ENCODE results near the gene ZNF276. TPM values are rescaled to one million over a fixed set of nuclear protein-coding genes. Genes with fewer than 3 reads are reported as not detected.

The ZNF276 gene
- total RNA-seq, 1 donor from 2014 or later, result 21.6 TPM

GRCh38 chr16:89720551-89720812, 855 bp upstream of the ZNF276 start:
- TF ChIP-seq, protein P1, sequence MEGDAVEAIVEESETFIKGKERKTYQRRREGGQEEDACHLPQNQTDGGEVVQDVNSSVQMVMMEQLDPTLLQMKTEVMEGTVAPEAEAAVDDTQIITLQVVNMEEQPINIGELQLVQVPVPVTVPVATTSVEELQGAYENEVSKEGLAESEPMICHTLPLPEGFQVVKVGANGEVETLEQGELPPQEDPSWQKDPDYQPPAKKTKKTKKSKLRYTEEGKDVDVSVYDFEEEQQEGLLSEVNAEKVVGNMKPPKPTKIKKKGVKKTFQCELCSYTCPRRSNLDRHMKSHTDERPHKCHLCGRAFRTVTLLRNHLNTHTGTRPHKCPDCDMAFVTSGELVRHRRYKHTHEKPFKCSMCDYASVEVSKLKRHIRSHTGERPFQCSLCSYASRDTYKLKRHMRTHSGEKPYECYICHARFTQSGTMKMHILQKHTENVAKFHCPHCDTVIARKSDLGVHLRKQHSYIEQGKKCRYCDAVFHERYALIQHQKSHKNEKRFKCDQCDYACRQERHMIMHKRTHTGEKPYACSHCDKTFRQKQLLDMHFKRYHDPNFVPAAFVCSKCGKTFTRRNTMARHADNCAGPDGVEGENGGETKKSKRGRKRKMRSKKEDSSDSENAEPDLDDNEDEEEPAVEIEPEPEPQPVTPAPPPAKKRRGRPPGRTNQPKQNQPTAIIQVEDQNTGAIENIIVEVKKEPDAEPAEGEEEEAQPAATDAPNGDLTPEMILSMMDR (conservative IDR thresholded peaks at IDR 0.05; ENCODE audit: low read depth, low read length), result no peak
- no peak for DNase-seq (ENCODE audit: low read depth)
- H3K4me3 ChIP-seq (ENCODE audit: low read depth, low read length), result peak overlapping the region; percentile 69

- no peak for DNase-seq (ENCODE audit: low read depth)
- peak overlapping the region; percentile 69 for H3K4me3 ChIP-seq (ENCODE audit: low read depth, low read length)
- TF ChIP-seq, protein P1 (conservative IDR thresholded peaks at IDR 0.05; ENCODE audit: low read depth, low read length), result no peak
Measured at GRCh38 chr16:89721546-89722391, 432 bp downstream of the ZNF276 start.

- TF ChIP-seq, protein P1 (conservative IDR thresholded peaks at IDR 0.05; ENCODE audit: low read depth, low read length), result no peak
- DNase-seq (ENCODE audit: low read depth), result no peak
Measured at GRCh38 chr16:89722392-89723278, 1.3 kb downstream of the ZNF276 start.

DNA sequence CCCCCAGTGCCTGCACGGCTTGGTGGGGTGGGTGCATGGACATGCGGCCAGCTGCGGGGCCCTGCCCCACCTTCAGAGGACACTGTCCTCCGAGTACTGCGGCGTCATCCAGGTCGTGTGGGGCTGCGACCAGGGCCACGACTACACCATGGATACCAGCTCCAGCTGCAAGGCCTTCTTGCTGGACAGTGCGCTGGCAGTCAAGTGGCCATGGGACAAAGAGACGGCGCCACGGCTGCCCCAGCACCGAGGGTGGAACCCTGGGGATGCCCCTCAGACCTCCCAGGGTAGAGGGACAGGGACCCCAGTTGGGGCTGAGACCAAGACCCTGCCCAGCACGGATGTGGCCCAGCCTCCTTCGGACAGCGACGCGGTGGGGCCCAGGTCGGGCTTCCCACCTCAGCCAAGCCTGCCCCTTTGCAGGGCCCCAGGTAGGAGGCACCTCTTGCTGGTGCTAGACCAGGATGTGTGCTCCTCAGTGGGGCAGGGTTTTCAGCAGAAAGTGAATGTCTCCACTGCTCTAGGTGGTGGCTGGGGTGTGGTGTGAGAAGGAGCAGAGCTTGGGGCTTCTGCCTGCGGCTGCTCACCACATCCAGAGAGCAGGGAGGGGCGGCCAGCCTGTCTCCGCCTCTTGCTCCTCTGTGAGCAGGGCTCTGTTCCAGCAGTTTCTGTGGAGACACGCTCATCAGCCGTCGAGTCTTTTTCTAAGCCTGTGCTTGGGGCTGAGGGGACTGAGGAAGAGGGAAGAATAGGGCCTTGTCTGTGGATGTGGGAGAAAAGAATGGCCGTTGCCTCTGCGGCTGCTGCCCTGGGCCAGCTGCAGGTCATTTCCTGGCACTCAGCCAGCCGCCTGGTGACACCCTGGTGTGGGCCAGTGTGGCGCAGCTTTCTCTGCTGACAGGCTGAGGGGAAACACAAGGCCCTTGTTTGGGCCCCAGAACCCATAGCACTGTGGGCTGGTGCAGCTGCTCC, 2.2 kb downstream of the ZNF276 start:
- TF ChIP-seq, protein P1 (conservative IDR thresholded peaks at IDR 0.05; ENCODE audit: low read depth, low read length), result no peak
- no peak for DNase-seq (ENCODE audit: low read depth)
- peak overlapping the region; percentile 69 for H3K4me3 ChIP-seq (ENCODE audit: low read depth, low read length)

More at GRCh38 chr16:89722392-89723278, 1.3 kb downstream of the ZNF276 start:
- peak overlapping the region; percentile 69 for H3K4me3 ChIP-seq (ENCODE audit: low read depth, low read length)

GRCh38 chr16:89727406-89728120, 6.2 kb downstream of the ZNF276 start:
- DNase-seq (ENCODE audit: low read depth), result no peak
- H3K4me3 ChIP-seq (ENCODE audit: low read depth, low read length), result no peak overlapping the region
- TF ChIP-seq, protein P1 (conservative IDR thresholded peaks at IDR 0.05; ENCODE audit: low read depth, low read length), result no peak

DNA sequence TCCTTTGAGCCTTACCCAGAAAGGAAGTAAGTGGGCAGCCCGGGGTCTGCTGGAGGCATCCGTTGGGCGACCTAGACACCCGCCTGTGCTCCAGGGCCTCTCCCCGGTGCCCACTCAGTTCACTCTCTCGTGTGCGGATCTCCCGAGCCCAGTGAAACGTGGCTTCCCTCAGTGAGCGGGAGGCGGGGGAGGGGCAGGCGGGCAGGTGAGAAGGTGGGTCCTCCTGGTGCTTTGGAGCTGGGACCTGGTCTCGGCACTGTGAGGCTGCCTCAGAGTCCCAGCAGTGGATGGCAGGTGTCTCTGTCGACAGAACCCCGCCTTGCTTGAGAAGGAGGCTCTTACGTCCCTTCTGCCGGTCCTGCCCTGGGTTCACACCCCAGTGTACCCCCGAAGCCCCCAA, 8.0 kb downstream of the ZNF276 start:
- no peak overlapping the region for H3K4me3 ChIP-seq (ENCODE audit: low read depth, low read length)
- TF ChIP-seq, protein P1 (conservative IDR thresholded peaks at IDR 0.05; ENCODE audit: low read depth, low read length), result no peak
- no peak for DNase-seq (ENCODE audit: low read depth)
